Activated T-cell treated with anti-CD3 and anti-CD28 coated beads, Interleukin-2, amount 50 U/mL, for 24 hours (primary cell): ENCODE measurements around the gene NMNAT1.

Experiments
- DNase-seq: peaks from one replicate; pipeline ENCODE4 v3.0.0-alpha.2; 2020
- H3K27ac Mint-ChIP-seq: 2 replicates; pipeline ENCODE4 v1.8.0; 2020; ENCODE audit warnings: mild to moderate bottlenecking, mixed read lengths
- H3K27me3 Mint-ChIP-seq: 2 replicates; pipeline ENCODE4 v1.8.0; 2020; ENCODE audit warnings: mixed read lengths
- H3K36me3 Mint-ChIP-seq: 2 replicates; pipeline ENCODE4 v1.8.0; 2020; ENCODE audit warnings: low read depth, mixed read lengths
- H3K4me1 Mint-ChIP-seq: 2 replicates; pipeline ENCODE4 v1.8.0; 2020; ENCODE audit warnings: low read depth, mixed read lengths
- H3K4me3 Mint-ChIP-seq: 2 replicates; pipeline ENCODE4 v1.8.0; 2020; ENCODE audit warnings: mild to moderate bottlenecking, moderate library complexity, mixed read lengths
- H3K9me3 Mint-ChIP-seq: 2 replicates; pipeline ENCODE4 v1.8.0; 2020; ENCODE audit warnings: mixed read lengths

Gene NMNAT1

DNA sequence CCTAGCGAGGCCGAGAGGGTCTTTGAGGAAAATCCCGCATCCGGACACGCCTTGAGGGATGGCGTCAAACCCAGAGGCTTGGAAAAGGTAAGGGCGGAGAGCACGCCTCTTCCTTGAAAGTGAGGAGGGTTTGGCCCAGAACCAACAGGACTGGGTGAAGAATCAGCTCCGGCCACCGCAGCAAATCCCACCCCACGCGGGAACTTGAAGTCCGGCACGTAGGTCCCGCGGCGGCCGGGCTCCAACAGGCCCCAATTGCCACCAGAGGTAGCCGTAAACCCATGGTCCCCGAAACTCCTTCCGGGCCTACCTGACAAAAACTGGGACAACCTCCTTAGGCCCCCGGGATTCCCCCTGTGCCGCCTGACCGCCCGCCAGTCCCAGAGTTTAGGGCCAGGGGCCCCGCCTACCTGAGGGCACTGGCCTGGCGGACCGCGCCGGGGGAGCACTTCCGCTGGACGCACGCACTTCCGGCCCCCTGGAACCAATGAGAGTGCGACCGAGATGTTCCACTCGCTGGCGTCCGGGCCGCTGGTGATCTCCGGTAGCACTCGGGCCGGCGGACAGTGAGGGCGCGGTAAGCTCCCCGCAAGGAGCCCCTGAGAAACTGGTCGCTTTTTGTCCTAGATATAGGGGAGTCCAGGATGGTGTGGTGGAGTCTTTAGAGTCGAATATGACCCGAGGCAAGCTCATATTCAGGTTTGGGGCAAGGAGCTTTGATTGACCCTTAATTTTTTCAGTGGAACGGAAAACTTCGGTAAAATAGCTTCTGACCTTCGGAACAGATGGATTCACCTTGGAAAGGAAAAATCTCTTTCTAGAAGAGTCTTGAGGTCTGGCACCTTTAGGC is at the start of gene NMNAT1, which contains the start of gene LZIC:
Gene NMNAT1, plus strand, starts transcription at position 537 of the 850 bp plus-strand sequence. CDS start 28,599 bp downstream, outside the sequence.
Gene LZIC, minus strand, starts transcription at position 453 of the 850 bp plus-strand sequence. CDS start 6,772 bp downstream, outside the sequence.
- Mint-ChIP-seq H3K27me3 (no peaks in the 10 kb centered on the region), H3K27ac (peak within 1 kb of the TSS; percentile 98), H3K4me1 (peaks cover 25% of the 10 kb centered on the region), H3K36me3 (peaks cover 44% of the 10 kb centered on the region), H3K9me3 (no peaks in the 10 kb centered on the region), H3K4me3 (peak within 1 kb of the TSS; percentile 96)
- DNase-seq: peak; percentile 95

DNA sequence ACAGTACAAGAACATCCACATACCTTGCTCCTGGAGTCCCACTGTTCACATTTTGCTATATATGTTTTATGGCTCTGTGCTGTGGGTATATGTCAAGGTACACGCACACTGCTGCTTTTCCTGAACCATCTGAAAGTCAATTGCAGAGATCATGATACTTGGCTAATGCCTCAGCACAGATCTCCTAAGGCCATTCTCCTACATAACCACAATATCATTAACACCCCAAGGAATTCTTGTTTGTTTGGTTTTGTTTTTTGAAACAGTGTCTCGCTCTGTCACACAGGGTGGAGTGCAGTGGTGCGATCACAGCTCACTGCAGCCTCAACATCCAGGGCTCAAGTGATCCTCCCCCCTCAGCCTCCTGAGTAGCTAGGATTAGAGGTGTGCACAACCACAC is 49.2 kb upstream of the NMNAT1 start:
- Mint-ChIP-seq H3K36me3 (no peaks in the 10 kb centered on the region), H3K27me3 (no peaks in the 10 kb centered on the region), H3K27ac (no peak overlapping the region), H3K4me1 (peaks cover 14% of the 10 kb centered on the region), H3K9me3 (no peaks in the 10 kb centered on the region), H3K4me3 (no peak overlapping the region)
- no peak for DNase-seq

GRCh38 chr1:9900142-9901043 is 42.9 kb upstream of the NMNAT1 start:
- Mint-ChIP-seq H3K27me3 (no peaks in the 10 kb centered on the region), H3K27ac (no peak overlapping the region), H3K9me3 (no peaks in the 10 kb centered on the region), H3K4me3 (no peak overlapping the region), H3K4me1 (peaks cover 36% of the 10 kb centered on the region), H3K36me3 (no peaks in the 10 kb centered on the region)
- no peak for DNase-seq

- no peak overlapping the region for H3K4me3 Mint-ChIP-seq
- no peaks in the 10 kb centered on the region for H3K27me3 Mint-ChIP-seq
- H3K4me1 Mint-ChIP-seq: peaks cover 38% of the 10 kb centered on the region
- no peaks in the 10 kb centered on the region for H3K36me3 Mint-ChIP-seq
- H3K27ac Mint-ChIP-seq: no peak overlapping the region
- H3K9me3 Mint-ChIP-seq: no peaks in the 10 kb centered on the region
- no peak for DNase-seq
Observed at GRCh38 chr1:9901148-9902059, 41.9 kb upstream of the NMNAT1 start.

GRCh38 chr1:9902060-9902452 is 41.2 kb upstream of the NMNAT1 start:
- Mint-ChIP-seq H3K4me1 (peaks cover 41% of the 10 kb centered on the region), H3K36me3 (no peaks in the 10 kb centered on the region), H3K4me3 (no peak overlapping the region), H3K27me3 (no peaks in the 10 kb centered on the region), H3K27ac (no peak overlapping the region), H3K9me3 (no peaks in the 10 kb centered on the region)
- DNase-seq: no peak

GRCh38 chr1:9903801-9904527 is 39.3 kb upstream of the NMNAT1 start:
- no peaks in the 10 kb centered on the region for H3K27me3 Mint-ChIP-seq
- H3K9me3 Mint-ChIP-seq: no peaks in the 10 kb centered on the region
- DNase-seq: no peak
- H3K4me1 Mint-ChIP-seq: peaks cover 51% of the 10 kb centered on the region
- H3K27ac Mint-ChIP-seq: peak overlapping the region; percentile 92
- no peaks in the 10 kb centered on the region for H3K36me3 Mint-ChIP-seq
- peak overlapping the region; percentile 37 for H3K4me3 Mint-ChIP-seq

DNA sequence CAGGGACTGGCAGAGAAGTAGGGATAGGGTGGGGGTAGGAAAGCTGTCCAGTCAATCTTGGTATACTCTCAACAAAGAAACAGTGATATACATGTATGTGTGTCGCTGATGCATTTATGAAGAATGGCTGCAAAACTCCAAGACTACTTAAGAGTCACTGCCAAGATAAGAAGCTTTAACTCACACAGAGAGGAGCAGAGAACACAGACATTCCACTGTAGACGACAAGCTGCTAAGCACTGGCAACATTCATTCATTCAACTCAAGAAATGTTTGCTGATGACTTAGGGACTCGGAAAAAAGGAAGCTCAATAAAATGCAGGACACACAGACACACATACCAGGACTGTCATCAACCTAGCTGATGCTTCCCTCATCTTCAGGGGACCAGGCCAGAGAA is 38.7 kb upstream of the NMNAT1 start:
- Mint-ChIP-seq H3K4me1 (peaks cover 58% of the 10 kb centered on the region), H3K27me3 (no peaks in the 10 kb centered on the region), H3K27ac (peak overlapping the region; percentile 92), H3K36me3 (peaks cover 5% of the 10 kb centered on the region), H3K4me3 (peak overlapping the region; percentile 37), H3K9me3 (no peaks in the 10 kb centered on the region)
- DNase-seq: no peak

- Mint-ChIP-seq H3K4me3 (peak overlapping the region; percentile 21), H3K27ac (peak overlapping the region; percentile 92), H3K36me3 (peaks cover 6% of the 10 kb centered on the region), H3K9me3 (no peaks in the 10 kb centered on the region), H3K4me1 (peaks cover 58% of the 10 kb centered on the region), H3K27me3 (no peaks in the 10 kb centered on the region)
- DNase-seq: no peak
Observed at GRCh38 chr1:9905010-9905409, 38.3 kb upstream of the NMNAT1 start.

DNA sequence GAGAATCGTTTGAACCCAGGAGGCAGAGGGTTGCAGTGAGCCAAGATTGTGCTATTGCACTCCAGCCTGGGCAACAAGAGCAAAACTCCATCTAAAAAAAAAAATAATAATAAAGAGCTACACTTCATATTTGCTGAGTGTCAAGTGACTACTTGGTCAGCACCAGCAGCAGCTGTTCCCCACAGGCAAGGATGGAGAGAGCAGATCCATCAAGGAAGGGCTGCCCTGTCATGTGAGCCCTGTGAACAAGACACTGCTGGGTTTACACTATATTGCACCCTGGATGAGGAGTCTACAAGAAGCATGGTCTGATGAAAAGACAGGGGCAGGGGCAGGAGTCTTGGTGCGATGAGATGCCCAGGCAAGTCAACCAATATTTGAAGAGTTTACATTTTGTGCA is 36.8 kb upstream of the NMNAT1 start:
- no peak overlapping the region for H3K4me3 Mint-ChIP-seq
- peaks cover 56% of the 10 kb centered on the region for H3K4me1 Mint-ChIP-seq
- no peaks in the 10 kb centered on the region for H3K27me3 Mint-ChIP-seq
- H3K9me3 Mint-ChIP-seq: no peaks in the 10 kb centered on the region
- DNase-seq: no peak
- H3K27ac Mint-ChIP-seq: no peak overlapping the region
- H3K36me3 Mint-ChIP-seq: peaks cover 6% of the 10 kb centered on the region

- H3K4me3 Mint-ChIP-seq: no peak overlapping the region
- H3K27ac Mint-ChIP-seq: no peak overlapping the region
- peaks cover 6% of the 10 kb centered on the region for H3K36me3 Mint-ChIP-seq
- no peak for DNase-seq
- H3K4me1 Mint-ChIP-seq: peaks cover 60% of the 10 kb centered on the region
- H3K9me3 Mint-ChIP-seq: no peaks in the 10 kb centered on the region
- no peaks in the 10 kb centered on the region for H3K27me3 Mint-ChIP-seq
Observed at GRCh38 chr1:9907441-9907840, 35.8 kb upstream of the NMNAT1 start.

- Mint-ChIP-seq H3K9me3 (no peaks in the 10 kb centered on the region), H3K27me3 (no peaks in the 10 kb centered on the region), H3K36me3 (peaks cover 6% of the 10 kb centered on the region), H3K4me1 (peaks cover 48% of the 10 kb centered on the region), H3K4me3 (peak overlapping the region; percentile 90), H3K27ac (peak overlapping the region; percentile 87)
- DNase-seq: no peak
Observed at GRCh38 chr1:9908871-9909233, 34.4 kb upstream of the NMNAT1 start.

DNA sequence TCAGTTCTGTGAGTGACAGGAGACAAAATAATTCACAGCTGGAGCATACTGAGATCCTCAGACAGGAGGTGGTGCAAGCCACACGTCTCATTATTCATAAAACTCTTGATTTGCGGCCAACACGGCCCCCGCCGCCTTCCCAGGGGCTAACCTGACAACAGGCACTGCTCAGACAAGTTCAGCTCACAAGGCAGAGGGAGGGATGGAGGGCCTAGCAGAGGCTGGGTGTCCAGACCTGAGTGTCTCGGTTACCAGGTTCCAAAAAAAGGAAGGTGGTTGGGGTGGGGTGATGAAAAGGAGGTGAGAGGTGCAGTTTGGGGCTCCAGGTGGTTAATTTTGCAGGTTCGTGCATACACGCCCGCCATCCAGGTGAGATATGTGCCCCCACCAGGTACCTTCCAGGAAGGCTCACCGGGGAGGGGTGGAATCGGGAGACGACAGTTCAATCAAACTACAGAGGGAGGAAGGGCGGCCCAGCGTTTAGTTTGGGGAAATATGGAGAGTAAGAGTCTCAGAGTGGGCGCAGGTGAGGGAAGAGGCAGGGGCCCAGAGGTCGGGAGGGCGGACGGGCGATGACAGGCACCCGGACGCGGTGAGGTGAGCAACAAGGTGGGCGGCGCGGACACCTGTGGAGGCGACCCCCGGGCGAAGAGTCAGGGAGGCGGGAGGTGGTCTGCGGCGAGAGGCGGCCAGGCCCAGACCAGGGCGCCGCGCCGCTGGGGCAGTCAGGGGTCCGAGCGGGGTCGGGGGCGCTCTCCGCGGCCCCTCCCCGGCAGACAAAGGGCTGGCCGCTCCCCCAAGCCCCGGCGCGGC is 33.8 kb upstream of the NMNAT1 start:
- H3K27me3 Mint-ChIP-seq: no peaks in the 10 kb centered on the region
- H3K4me1 Mint-ChIP-seq: peaks cover 43% of the 10 kb centered on the region
- peak overlapping the region; percentile 90 for H3K4me3 Mint-ChIP-seq
- peak overlapping the region; percentile 87 for H3K27ac Mint-ChIP-seq
- peak; percentile 62 for DNase-seq
- peaks cover 6% of the 10 kb centered on the region for H3K36me3 Mint-ChIP-seq
- no peaks in the 10 kb centered on the region for H3K9me3 Mint-ChIP-seq

DNA sequence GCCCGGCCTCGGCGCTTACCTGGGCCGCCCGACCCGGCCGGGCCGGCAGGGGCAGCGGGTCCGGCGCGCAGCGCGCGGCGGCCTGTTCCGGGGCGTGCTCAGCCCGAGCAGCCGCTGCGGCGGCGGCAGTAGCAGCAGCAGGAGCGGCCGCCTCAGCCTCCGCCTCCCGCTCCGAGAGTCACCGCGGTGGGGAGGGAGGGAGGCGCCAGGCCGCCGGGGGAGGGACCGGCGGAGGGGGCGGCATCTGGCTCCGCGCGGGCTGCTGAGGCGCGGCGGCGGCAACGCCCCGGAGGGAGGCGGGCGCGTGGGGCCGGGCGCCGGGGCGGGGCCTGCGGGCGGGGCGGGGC is 33.2 kb upstream of the NMNAT1 start, which contains the start of gene CTNNBIP1:
Gene CTNNBIP1, minus strand, starts transcription at position 194 of the 347 bp plus-strand sequence. CDS start 38,205 bp downstream, outside the sequence.
- Mint-ChIP-seq H3K4me3 (peak within 1 kb of the TSS; percentile 92), H3K4me1 (peaks cover 37% of the 10 kb centered on the region), H3K36me3 (peaks cover 6% of the 10 kb centered on the region), H3K27me3 (no peaks in the 10 kb centered on the region), H3K27ac (peak within 1 kb of the TSS; percentile 98), H3K9me3 (no peaks in the 10 kb centered on the region)
- no peak for DNase-seq
